Fibroblast of skin of abdomen (primary cell): Measurements from ENCODE around the gene CHMP4A.
A peak's percentile ranks its signal among the peaks of the same experiment; 100 is the strongest.

Experiments
- DNase-seq: peaks from one replicate; pipeline ENCODE4 v3.0.0-alpha.2; 2013

The CHMP4A gene

GRCh38 chr14:24194873-24195185 lies 18.5 kb downstream of the CHMP4A start:
- DNase-seq: no peak

- no peak for DNase-seq
These were observed 19.0 kb downstream of the CHMP4A start for GRCh38 chr14:24194186-24194872.

- DNase-seq: no peak
These were observed 20.4 kb downstream of the CHMP4A start for GRCh38 chr14:24192933-24193332.

GRCh38 chr14:24190416-24190815 lies 22.9 kb downstream of the CHMP4A start:
- DNase-seq: no peak

- DNase-seq: no peak
These were observed 23.8 kb downstream of the CHMP4A start for GRCh38 chr14:24189460-24189859.

- DNase-seq: no peak
These were observed 24.3 kb downstream of the CHMP4A start for GRCh38 chr14:24189059-24189375.

GRCh38 chr14:24188251-24189058 lies 24.8 kb downstream of the CHMP4A start, which contains the start of gene IPO4:
TSS of gene IPO4 (minus strand) at chr14:24188816. CDS start at chr14:24188787, 29 bp downstream.
- DNase-seq: peak; percentile 98

- no peak for DNase-seq
These were observed 25.8 kb downstream of the CHMP4A start for GRCh38 chr14:24187539-24187915.

- no peak for DNase-seq
These were observed 26.3 kb downstream of the CHMP4A start for GRCh38 chr14:24186831-24187538.

GRCh38 chr14:24185741-24186140 lies 27.5 kb downstream of the CHMP4A start:
- no peak for DNase-seq

- DNase-seq: no peak
These were observed 28.3 kb downstream of the CHMP4A start for GRCh38 chr14:24185026-24185425.

- no peak for DNase-seq
These were observed 29.0 kb downstream of the CHMP4A start for GRCh38 chr14:24184104-24184970.

GRCh38 chr14:24183014-24183481 lies 30.2 kb downstream of the CHMP4A start:
- DNase-seq: no peak

- DNase-seq: no peak
These were observed 31.0 kb downstream of the CHMP4A start for GRCh38 chr14:24182110-24182882.

GRCh38 chr14:24181371-24182077 lies 31.8 kb downstream of the CHMP4A start:
- DNase-seq: no peak

GRCh38 chr14:24179961-24180796 lies 33.1 kb downstream of the CHMP4A start:
- peak; percentile 59 for DNase-seq

GRCh38 chr14:24179294-24179960 lies 33.9 kb downstream of the CHMP4A start:
- DNase-seq: no peak

GRCh38 chr14:24178399-24179178 lies 34.7 kb downstream of the CHMP4A start:
- no peak for DNase-seq

- no peak for DNase-seq
These were observed 35.4 kb downstream of the CHMP4A start for GRCh38 chr14:24177891-24178290.
